A549 (cell line): ENCODE data around the gene PTPRG.

ENCODE experiments used
- CTCF ChIP-seq: fragments of >200 bp; sonication (Bioruptor Twin); formaldehyde crosslinking; IDR thresholded peaks from 3 replicates; pipeline ENCODE4 v1.5.1; 2016
- ESRRA ChIP-seq: fragments of 150-350 bp; IDR thresholded peaks from 2 replicates; pipeline ENCODE4 v1.6.1; 2014; ENCODE audit warnings: mild to moderate bottlenecking, low read length, borderline replicate concordance
- HDAC2 ChIP-seq: fragments of 200-600 bp; sonication (generic); IDR thresholded peaks from 2 replicates; pipeline ENCODE4 v1.6.1; 2016
- MAX ChIP-seq: IDR thresholded peaks from 2 replicates; pipeline ENCODE4 v1.6.1; 2012
- POLR2A ChIP-seq: IDR thresholded peaks from 2 replicates; pipeline ENCODE4 v1.6.1; 2012; ENCODE audit warnings: mild to moderate bottlenecking, low read length
- REST ChIP-seq: fragments of 200-600 bp; sonication (generic); IDR thresholded peaks from 2 replicates; pipeline ENCODE4 v1.6.1; 2016; ENCODE audit warnings: antibody characterized with exemption, mild to moderate bottlenecking, moderate library complexity
- RFX5 ChIP-seq: fragments of 450-650 bp; IDR thresholded peaks from 2 replicates; pipeline ENCODE4 v1.7.1; 2014; ENCODE audit warnings: antibody characterized with exemption, mild to moderate bottlenecking, moderate library complexity
- SMC3 ChIP-seq: fragments of >200 bp; sonication (Bioruptor Twin); formaldehyde crosslinking; IDR thresholded peaks from 3 replicates; pipeline ENCODE4 v1.6.1; 2018; ENCODE audit warnings: inconsistent platforms
- SREBF2 ChIP-seq: fragments of 450-650 bp; IDR thresholded peaks from 2 replicates; pipeline ENCODE4 v1.6.1; 2014; ENCODE audit warnings: mild to moderate bottlenecking, moderate library complexity
- TFCP2L1 ChIP-seq: fragments of 250-450 bp; sonication (Bioruptor Pico); IDR thresholded peaks from 2 replicates; pipeline ENCODE4 v1.5.0; 2021; ENCODE audit warnings: mild to moderate bottlenecking

- TF ChIP-seq ESRRA, result no peak
- no peak for TF ChIP-seq CTCF
- no peak for TF ChIP-seq REST
- TF ChIP-seq HDAC2, result no peak
- no peak for TF ChIP-seq SREBF2
- TF ChIP-seq RFX5, result no peak
- TF ChIP-seq MAX, result no peak
- no peak for TF ChIP-seq POLR2A
- TF ChIP-seq TFCP2L1, result no peak
- TF ChIP-seq SMC3, result no peak
Measured at GRCh38 chr3:62277450-62277849, 716.1 kb downstream of the PTPRG start.
